UCSD-AML1 (cell line): Measurements from ENCODE around the gene KIAA0040.

ENCODE experiments used
- DNase-seq: peaks from one replicate; lab custom pipeline; 2025; ENCODE audit not compliant: unreplicated experiment; lab: John Stamatoyannopoulos, UW

The KIAA0040 gene

DNA sequence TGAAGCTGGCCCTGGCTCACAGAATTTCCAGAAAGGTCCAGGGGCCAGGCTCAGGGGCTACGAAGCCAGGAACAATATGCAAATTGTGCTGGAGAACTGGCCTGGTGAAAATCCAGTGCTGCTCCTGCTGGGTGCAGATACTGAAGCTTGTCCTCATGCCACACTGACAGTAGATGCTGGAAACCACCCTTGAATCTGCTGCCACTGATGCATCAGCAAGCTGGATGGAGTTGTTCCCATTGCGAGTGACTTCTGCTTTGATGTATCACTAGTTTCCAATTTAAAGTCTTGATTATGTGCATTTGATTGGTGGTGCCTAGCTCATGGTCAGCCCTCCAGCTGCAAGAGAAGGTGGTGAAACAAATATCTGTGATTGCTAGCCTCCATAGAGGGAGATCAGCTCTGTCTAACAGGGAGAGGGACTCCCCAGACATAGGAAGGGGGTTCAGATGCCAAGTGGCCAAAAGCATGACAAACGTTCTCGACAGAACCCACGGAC, 11.0 kb upstream of the KIAA0040 start:
- no peak for DNase-seq

DNA sequence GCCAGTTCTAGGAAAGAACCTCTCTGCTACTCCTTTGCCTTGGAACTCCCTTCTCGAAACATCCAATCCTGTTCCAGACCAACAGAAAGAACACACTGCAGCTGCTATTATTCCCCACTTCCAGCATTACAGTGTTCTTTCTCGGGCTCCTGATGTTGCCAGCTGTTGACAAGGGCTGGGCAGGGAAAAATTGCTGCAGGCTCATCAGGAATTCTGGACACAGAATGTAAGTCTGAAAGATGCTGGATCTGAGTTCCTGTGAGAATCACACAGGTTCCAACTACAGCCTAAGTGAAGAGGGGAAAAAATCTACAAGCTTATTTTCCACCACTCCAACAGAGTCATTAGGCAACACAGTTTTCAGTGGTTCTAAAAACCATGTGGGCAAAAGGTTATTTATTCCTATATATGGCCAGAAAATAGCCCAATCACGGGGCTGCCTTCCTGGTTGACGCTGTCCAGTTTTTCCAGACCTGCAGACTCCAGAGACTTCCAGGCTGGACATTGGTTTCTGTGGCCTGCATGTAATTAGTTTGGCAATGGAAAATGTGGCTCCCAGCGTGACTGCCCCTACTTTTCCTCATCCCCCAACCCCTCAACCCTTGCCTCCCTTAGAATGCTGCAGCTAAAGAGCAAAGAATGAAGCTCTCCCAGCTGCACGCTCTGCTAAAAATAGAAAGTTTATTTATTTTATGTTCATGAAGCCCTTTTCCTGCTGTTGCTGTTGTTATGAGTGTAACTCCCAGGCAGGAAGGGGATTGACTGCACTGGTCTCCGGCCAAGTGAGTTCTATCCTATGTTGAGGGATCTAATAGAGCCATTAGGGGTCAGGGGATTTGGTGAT, 8.3 kb upstream of the KIAA0040 start:
- DNase-seq = no peak

DNA sequence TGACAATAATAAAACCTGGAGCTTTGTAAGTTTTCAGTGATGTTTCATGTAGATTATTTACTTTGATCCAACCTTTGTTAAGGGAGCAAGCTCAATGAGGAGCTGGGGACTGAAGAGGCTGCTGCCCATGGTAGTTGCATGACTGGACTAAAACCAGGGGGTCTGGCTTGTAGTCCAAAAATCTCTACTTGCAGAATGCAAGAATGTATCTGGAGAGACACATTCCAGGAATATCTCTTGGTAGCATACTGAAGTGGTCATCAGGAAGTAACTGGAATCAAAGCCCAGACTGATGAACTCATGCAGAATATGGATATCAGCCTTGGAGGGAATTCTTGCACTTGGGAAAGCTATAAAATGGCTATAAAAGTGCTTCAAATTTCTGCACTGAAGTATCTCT, 5.8 kb upstream of the KIAA0040 start:
- no peak for DNase-seq

DNA sequence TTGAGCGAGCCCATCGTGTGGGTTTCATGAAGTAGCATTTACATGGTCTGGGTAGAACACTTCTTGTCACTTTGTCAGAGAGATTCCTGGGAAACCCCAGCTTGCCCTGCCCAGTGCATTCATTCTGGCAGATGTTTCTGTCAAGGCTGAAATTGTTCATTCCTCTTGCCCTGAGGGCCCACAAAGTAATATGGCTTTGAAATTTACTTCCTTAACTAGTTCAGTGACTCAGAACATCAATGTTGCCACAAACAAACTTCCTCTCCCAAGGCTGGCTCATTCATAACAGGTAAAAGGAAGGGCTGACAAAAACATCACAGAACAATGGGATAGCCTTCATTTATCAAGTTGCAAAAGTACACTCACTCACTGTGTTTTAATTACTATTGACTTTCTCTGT, 5.0 kb upstream of the KIAA0040 start:
- no peak for DNase-seq

DNA sequence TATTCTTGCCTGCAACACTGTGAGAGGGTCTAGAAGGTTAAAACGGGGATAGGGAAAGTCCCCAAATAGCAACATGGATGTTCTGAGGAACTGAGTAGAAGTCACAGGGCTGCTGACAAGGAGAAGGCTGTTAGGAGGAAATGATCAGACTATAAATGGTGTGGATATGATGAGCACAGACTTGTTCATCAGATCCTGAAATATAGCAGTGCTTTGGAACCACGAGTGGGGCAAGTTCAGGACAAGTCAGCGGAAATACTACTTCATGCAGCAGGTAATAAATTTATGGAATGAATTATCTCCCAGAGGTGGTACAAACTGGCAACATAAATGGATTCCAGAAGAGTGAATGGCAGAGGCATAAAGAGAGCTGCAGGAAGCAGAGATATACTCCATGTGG, 3.2 kb upstream of the KIAA0040 start:
- no peak for DNase-seq

DNA sequence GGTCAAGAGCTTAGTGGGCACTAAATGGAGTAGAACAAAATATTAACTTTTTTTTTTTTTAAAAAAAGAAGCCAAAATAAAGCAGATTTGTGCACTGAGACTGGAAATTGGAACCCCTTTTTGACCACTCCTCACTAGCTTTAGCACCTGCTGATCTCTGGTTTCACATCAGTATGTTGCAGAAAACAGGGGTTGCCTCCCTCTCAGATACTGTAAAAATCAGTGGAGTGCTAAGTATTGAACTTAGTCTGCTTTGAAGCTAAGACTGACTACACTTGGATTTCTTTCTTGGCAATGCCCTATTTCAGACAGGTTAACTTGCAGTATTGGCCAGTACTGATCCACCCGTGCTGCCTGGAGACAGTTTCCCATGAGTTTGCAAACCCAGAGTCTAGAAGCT, 2.7 kb upstream of the KIAA0040 start:
- DNase-seq = no peak

DNA sequence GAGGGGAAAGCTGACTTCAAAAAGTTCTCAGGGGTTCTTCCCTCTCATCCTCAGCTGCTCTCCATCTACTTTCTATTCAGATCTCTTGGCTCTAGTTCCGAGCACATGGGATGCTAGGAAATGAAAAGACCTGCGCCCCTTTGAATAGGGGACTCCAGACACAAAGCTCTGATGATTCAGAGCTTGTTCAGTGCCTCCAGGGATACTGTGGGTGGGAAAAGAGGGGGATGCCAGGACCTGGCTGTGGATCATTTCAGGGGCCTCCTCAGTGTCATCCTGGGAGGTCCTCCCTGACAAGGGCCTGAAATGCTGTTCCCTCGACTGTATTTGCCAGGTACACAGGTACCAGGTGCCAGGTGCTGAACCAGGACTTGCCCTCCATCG, 943 bp upstream of the KIAA0040 start:
- no peak for DNase-seq

DNA sequence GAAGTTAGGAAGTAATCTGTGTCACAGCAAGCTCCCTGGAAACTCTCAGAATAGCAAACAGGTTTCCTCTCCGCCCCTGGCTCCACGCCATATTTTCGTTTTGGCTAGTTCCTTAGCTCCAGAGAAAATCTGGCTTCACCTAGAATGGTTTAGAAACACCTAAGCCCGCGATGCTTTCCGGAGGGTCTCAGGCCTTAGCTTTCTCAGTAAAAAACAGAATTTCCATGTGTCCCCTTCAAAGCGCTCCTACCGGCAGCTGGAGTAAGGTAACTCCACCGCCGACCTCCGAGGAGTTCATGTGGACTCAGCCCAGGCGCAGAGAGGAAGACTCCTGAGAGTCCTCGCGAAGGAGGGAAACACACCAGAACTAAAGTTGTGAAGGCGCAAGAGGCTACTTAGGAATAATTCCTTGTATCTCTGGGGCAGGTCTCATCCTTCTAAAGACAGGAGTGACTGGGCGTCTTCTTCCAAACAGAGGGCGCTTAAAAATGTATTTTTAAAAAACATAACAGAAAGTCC, 406 bp downstream of the KIAA0040 start:
- no peak for DNase-seq

DNA sequence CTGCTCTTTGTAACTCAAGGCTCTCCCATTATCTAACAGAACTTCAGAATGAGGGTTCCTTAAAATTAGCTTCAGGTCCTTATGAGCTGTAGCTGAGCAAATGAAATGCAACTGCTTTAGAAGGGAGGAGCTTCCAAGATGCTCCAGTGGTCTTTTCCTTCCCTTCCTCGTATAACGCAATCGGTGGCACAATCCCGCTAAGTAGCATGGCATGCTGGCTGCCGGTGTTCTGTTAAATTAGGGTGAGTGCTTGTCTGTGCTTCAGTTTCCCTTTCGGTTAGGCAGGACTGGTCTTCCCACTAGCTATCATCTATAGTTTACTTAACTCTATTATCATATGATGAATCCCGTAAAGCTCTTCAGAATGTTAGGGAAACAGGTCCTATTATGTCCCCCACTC, 917 bp downstream of the KIAA0040 start:
- no peak for DNase-seq

DNA sequence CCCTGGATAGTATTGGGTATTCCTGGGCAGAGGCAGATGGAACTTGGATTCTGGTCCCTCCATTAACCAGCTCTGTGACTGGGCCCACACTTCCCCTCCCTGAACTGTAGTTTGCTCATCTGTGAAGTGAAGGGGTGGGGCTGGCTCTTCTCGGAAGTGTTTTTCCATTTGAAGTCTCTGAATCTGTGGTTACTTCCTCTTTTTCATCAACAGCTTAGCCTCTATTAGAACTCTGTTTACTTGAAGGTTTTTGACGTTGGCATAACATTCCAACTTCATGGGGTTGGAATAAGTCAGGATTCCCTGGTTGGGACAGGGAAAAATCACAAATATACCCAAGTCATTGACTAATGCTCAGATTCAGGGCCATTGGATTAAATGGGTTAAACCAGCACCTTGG, 3.6 kb downstream of the KIAA0040 start:
- peak; percentile 32 for DNase-seq

DNA sequence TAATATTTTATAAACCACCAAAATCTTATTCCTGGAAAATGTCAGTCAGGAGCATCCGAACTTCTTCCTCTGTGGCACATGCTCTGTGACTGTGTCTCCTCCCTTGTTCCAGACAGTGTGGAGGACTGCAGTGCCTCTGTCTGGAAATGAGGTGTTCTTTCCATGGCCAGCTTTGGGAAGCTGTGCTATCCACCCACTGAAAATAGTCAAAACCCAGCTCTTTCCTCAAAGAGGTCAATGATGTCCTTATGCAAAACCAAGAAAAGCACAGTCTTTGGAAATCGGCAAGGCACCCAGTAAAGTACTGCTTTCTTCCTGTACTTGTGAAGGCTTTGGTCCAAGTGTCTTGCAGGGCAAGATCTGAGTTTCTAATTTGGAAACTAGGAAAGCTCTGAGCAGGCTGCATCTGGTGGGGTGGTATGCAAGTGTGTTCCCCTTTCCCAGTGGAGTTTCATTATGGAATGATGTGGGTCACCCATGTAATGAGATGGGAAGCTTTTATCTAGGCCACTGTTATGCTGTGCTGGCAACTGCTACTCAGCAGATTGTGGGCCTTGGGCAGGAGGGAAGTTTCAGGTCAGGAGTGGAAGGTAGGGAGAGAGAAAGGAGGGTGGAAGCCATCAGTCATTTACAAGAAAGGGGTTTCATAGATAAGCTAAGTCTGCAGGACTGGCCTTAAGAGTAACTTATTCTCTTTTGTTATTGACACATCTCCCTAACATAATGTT, 6.0 kb downstream of the KIAA0040 start:
- DNase-seq = no peak

DNA sequence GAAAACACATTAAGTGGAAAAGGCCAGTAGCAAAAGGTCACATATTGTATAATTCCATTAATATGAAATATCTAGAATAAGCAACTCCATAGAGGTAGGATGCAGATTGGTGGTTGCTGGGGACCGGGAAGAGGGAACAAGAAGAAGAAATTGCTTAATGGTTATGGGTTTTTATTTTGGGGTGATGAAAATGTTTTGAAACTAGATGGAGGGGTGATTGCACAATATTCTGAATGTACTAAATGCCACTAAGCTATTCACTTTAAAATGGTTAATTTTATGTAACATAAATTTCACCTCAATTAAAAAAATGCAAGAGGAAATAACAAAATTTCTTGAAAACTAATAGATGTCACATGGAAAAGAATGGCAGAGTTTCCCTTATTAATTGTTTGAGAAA, 6.7 kb downstream of the KIAA0040 start:
- DNase-seq = no peak

DNA sequence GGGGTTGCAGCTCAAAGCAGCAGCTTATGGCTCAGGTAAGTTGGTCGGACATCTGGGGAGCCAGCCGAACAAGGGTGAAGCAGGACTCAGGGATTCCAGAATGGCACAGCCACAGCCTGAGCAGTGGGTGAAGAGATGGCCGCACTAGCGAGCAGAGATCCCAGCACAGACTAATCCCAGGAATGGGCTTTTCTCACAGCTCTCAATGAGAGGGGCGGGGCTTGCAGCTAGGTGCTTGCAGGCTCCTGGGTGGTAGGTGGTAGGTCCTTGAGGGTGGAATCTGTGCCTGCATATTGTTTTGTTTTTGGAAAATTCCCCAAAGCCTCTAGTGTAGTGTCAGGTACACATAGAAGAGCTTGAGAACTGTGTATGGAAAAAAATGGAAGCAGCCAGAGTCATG, 9.0 kb downstream of the KIAA0040 start:
- DNase-seq = no peak

DNA sequence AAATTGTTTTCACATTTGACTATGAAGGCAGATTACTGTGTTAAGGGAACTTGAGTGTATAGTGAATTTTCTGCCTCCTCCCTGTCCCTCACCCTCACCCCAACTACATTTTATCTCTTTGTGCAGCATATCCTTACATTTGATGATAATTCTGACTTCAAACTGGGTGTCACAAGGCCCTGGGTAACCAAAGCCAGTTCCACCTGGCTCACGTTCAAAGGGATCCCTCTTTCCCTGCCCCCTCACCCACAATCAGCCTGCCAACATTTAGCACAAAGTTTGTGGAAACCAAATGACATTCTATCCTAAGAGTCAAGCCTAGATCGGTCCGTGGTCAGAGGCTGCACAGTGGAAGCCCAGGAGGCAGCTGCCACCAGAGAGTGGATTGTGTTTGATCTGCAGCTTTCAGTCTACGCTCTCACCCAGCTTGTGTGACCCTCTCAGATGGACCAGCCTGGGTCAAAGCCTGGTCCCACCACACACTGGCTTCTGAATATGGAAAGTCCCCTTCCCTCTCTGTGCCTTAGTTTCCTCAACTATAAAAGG, 10.3 kb downstream of the KIAA0040 start:
- DNase-seq = no peak

DNA sequence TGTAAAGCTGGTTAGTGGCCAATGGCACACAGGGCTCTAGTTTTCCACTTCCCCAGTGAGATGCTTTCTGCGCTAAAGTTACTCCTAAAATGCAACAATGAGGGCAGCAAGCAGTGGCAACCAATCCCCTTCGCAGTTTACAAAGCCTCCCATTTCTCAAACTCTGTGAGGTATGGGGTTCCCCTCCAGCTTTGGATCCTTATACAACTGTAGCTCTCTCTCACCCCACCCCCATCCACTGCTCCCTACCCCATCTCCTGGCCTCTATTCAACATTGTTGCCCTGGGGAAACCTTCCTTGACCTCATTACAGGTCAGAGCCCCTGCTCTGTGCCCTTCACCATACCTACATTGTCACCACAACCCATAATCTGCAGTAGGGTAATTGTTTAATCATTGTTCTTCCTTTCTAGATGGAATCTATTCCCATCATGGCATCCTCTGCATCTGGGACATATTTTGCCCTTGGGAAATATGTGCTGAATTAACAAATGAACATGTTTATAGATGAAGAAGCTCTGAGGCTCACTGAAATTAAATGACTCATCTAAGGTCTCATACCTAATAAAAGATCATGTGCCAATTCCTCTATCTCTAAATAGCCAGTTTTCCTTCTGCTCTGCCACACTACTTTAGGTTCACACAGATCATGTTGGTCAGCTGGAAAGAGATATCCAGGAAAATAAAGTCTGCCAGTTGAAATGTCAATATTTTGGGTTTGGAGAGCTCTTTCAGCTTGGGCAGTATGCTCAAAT, 12.6 kb downstream of the KIAA0040 start:
- no peak for DNase-seq

DNA sequence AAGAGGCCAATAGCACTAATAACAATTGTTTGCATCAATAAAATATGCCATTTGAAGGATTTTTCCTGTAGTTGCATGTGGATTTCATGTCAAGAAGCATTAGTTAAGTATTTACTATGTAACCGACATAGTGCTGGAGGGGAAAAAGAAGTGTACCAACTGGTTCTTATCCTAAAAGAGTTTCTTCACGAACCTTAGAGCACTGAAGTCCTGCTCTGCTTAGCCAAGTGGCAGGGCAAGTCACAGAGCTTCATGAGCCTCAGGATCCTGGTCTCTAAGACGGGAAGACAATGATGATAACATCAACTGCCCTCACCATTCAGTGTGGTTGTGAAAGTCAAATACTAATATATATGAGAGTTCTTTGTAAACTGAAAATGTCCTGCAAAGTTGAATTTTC, 14.1 kb downstream of the KIAA0040 start:
- no peak for DNase-seq

DNA sequence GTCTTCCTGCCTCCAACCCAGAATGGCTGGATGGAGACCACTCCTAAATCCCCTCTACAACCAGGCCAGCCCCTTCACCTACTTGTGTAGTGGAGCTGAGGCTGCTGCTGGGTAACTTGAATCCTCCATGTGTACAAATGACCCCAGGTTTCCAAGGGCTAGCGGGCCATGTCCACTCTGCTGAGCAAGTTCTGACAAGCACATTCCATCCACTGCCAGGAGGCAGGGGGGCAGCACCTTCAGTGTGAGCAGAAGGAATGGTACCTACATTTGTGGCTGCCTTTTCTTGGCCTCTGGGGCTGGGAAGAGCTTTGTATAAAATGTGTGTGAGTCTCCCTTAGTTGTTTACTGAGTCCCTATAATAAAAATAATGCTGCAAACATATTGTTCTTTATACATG, 14.5 kb downstream of the KIAA0040 start:
- DNase-seq = no peak

DNA sequence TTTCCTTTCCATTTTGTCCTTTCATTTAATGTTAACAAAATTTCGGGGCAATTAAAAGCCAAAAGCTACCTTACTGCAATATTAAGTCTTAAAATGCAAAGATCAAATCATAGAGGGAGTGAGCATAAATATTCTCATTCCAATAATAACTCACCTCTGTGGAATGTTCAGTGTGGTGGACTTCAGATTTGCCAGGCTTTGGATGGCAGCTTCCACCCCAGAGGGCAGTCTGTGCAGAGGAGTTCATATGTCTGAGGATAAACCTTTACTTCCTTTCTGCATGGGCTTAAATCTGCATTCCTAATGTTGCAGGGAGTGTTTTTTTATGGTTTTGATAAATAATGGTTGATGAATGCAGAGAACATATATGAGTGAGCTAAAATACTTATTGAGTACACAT, 16.3 kb downstream of the KIAA0040 start:
- no peak for DNase-seq

DNA sequence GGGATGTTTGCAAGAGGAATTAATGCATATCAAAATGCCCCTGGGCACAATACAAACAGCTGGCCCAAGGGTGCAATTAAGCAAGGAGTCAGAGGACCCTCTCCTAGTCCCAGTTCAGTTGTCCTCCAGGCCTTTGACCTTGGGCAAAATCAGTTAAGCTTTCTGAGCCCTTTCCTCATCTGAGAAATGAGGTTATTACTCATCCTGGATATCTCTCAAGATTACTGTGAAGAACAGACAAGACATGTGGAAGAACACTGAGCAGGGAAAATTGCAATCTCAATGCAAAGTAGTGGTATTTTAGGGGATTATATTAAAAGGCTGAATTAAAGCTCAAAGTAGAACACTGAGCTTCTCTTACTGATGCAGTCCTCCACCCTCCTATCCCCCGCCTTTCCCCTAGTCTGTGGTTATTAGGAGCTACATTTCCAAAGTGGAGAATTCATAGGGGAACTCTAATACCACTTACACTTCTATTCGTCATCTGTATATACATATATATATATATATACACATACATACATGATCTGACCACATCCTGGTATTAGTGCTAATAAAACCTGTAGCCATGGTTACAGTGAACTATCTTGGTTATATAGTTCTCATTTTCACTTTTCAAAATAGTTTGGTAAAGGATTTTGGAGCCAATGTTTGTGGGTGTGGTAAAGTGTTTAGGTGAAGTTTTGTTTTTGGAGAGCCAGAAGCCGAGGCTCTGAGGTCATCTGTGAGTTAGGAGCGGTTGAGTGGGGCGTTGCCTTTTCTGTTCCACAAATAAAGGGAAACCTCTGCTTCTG, 18.1 kb downstream of the KIAA0040 start:
- no peak for DNase-seq

DNA sequence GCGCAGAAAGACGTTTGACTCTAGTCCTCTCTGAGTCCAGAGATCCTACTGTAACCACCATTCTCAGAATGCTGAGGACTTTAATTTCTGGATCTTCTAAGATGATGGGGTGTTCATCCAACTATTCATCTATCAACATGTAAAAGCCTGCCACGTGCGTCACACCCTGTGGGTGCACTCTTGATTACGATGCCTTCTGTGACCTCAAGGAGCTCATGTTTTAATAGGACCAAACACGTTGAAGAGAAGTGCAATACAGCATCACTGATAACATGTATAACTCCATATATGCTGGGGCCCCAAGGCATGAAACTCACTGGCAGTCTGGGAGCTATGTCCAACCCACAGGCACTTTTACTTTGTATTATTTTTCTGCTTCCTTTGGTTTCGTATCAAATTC, 19.0 kb downstream of the KIAA0040 start:
- DNase-seq = no peak
